CD4-positive, alpha-beta T cell treated with Interleukin-2 at 100 ng/mL for 4 hours (primary cell): Measurements from ENCODE around the gene RARG.
A peak's percentile ranks its signal among the peaks of the same experiment; 100 is the strongest.
"Not testable (repeated sequence)": the region's sequence is repeated elsewhere in the genome, so short reads cannot be mapped to it uniquely, and the experiment has no call there.

Experiments
- DNase-seq: peaks from one replicate; pipeline ENCODE4 v3.0.0-alpha.2; 2020; ENCODE audit warnings: low spot score

RARG gene

DNA sequence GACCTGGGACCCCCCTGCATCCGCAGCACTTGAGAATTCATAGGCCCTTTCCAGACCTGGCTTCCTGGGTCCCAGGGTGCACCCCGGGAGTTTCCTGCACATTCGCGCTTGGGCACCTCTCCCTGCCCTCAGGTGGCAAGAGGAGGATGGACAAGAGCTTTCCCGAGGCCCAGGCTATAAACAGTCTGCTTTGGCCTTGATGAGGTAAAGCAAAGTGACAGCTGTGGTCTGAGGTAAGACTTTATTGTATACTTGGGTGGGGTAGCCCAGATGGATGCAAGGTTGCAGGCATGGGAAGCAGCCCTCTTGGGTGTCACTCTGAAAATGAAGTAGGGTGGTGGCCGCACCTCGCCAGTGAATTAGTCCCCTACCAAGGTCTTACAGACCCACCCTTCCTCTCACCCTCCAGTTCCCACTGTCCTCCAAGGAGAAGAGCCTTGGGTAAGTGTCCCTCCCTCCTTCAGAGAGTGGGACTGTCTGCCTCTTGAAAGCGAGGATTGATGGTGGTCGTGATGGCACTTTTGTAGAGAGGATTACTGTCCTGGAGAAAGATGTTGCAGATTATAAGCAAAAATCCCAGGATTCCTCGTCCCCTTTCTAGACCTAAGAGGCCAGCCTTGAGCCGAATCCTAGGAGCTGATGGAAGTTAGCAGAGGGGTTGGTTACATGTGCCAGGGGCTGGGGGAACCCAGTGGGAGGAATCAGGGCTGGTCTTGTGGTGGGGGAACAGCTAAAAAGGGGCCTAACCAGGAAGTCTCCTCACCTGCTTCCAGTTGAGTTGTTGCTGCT is 40.7 kb downstream of the RARG start:
- no peak for DNase-seq

DNA sequence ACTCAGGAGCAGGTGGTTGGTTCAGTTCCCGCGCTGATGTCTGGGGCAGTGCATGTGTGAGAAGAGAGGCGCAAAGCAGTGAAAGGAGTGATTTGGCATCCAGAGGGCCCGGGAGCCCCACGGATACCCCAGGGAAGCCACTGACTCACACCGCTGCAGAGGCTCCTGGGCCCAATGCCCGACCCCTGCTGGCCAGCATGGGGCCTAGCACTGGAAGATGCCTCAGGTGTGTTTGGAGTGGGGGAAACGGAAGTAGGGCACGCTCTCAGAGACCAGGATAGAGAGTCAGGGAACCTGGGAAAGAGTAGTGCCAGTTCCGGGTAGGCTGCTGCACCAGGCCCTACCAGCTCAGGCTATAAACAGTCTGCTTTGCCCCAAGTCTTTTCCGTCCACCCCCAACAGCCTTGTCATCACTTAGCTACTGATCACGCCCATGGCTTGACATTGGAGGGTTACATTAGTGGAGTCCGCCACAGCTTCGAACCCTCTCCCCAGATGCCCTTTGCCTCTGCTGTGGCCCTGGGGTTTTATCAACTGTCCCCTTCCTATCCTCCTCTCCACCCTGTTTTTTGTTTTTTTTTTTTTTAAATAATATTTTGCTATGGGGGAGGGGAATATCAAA is 41.8 kb downstream of the RARG start:
- peak; percentile 55 for DNase-seq

DNA sequence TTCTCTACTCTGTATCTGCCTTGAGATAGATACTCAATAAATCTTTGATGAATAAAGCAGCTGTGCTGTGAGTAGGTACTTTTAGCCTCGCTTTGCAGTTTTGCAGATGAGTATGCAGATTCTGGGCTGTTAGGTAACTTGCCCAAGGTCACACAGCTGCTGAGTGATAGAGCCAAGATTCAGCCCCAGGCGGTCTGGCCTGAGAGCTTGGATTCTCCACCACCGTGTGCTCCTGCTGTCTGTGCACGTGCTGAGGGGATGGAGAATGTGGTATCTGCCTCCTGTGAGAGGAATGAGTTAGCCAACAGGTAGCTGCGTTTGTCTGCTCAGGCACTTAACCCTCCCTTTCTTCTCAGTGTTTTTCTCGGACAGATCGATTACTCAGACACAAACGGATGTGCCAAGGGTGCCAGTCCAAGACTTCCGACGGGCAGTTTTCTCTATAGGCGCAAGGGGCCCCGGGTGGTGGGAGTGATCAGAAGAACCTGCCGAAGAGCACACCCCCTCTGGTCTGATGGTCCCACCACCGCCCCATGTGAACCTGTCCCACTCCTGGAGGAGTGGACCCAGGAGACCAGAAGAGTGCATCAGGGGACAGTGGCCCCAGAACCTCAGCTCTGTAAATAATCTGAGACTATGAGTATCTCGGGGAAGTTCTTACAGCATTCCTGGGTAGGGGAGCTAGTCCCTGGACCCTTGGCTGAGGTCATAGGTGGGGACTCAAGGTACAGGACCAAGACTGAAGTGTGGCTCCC is 44.7 kb downstream of the RARG start:
- DNase-seq: no peak

DNA sequence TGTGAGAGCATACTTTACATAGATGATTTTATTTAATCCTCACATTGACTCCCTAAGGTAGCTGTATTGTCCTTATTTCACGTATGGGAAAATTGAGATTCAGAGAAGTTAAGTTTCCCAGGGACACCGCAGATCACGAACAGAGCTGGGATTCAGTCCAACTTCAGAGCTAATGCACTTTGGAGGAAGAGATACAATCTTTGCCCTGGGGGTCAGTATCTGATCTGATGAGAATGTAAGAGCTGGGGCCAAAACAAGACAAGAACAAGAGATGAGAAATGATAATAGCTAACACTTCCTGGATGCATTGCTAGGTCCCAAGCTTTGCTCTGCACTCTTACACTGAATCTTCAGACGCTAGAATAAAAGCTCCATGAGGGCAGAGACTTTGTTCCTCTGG is 45.3 kb downstream of the RARG start:
- DNase-seq: no peak

DNA sequence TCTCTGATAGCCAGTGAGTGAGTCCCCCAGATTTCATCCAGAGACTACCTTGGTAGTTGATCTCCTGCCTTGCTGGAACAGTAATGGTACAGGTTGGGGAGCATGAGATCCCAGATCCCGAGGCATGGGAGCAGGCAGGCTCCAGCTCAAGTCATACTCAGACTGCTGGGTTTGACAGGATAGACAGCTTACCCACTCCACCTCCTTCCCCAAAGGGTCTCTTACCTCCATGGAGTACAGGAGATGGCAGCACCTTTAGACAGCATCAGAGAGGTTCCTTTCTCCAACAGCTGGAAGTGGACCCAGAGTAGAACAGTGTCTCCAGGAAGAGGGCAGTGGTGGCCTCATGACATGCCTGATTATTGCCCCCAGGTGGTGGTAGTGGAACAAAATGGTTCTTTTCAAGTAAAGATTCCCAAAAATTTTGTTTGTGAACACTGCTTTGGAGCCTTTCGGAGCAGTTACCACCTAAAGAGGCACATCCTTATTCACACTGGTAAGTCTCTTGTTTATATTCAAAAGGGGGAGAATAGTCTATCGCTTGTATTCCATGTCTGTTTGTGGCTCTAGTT is 46.3 kb downstream of the RARG start:
- DNase-seq: no peak

DNA sequence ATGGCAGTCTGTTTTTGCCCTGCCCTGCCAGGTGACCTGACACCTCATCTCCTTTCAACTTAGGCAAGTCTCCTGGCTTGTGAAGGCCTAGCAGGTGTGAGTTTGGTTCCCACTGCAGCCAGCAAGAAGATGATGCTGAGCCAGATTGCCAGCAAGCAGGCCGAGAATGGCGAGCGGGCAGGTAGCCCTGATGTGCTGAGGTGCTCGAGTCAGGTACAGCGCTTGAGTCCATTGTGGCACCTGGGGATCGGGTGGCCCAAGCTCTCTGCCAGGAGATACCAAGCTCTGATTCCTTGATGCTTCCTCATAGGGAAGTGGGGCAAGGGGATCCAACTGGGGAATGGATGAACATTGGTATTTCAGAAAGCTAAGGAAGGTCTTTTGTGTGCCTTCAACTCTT is 47.2 kb downstream of the RARG start:
- DNase-seq: no peak

DNA sequence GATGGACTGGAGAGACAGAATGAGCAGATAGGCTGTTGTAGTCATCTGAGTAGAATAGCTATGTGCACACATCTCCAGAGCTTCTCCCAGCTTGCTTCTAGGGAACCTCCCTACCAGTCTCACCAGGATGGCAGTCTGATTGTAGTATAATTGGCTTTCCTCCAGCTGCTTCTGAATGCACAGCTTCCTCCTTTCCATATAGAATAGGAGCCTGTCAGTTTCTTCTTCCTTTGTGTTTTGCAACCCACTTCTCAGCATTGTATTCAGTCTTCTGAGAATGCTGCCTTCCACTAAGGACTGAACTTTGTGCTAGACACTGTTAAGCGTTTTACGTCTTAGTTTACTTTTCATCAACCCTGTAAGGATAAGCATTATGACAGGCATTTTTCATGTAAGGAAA is 49.1 kb downstream of the RARG start:
- DNase-seq: no peak

DNA sequence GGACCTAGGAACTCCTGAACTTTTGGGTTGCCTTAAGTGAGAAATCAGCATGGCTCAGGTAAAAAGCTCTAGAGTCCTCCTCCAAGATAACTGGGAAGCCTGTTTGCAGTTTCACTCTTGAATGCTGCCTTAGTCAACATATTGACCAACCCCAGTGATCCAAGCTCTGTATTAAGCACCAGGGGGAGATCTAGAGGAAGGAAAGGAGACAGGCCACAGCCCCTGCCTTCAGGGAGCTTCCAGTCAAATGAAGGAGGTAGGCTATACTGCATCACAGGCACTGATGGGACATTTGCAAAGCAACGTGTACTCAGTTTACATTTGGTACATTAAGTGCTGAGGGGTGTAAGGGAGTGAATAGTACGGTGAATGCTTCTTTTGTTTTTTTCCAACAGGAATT is 50.1 kb downstream of the RARG start:
- DNase-seq: no peak

DNA sequence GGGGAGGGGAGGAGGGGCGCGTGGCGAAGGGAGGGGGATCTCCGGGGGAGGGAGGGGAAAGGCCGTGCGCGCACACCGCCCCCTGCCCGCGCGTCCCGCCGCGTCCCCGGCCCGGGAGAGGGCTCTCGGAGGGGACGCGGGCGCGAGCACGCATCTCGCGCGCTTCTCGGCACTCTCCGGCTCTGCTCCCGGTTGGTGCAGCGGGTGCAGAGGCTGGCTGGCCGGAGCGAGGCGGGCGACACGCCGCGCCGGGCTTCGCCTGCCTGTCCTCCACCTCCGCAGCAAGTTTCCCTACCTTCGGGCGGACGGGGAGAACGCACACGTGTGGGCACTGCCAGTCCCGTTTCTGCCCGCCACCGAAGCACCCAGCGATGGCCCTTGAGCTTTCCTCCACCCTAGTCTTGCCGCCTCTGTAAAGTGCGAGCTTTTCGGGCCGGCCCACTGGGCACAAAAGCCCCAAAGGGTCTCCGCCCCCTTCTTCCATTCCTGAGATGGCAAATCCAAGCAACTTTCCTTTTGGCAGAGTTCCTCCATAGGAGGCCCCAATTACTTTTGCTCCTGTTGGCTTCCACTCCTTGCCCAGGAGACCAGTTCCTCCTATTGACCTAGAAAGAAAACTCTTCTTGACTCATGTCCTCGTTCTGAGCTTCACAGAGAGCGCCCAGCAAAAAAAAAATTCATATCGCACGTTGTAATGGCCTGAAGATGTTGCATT is 50.9 kb downstream of the RARG start:
- peak; percentile 80 for DNase-seq

DNA sequence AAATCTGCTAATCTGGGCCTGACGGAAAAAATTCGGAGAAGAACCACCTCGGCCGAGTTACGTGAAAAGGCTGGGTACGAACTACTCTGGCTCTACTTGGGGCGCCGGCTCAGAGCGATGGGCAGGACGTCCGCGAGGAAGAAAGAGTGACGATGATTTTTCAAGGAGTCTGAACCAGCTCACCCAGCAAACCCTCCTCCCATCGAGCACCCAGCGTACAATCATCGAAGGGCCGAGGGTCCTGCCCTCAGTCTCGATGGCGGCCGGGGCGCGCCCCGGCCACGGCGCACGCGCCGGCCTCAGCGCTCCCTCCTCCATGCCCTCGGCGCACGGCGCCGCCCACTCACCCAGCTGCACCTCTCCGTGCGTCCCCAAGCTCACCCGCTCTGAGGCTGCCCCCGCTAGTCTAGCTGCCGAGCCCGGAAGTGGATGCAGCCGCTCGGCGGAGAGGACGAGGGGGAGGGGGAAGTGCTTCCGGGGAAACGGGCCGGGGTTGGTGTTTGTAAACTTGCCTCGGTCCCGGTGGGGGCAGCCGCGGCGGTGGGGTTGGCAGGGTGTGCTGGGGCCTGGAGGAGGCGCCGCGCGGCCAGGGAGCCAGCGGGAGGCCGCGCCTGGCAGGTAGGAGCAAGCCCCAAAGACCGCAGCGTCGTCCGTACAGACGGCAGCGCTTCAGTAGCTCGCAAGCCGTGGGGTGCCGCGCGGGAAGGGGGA is 51.6 kb downstream of the RARG start, which contains the start of the genes CSAD and ZNF740:
TSS of gene CSAD (minus strand) at position 706 of the 711 bp plus-strand sequence. CDS start 7,455 bp downstream, outside the sequence.
TSS of gene ZNF740 (plus strand) at position 503 of the 711 bp plus-strand sequence. CDS start 1,262 bp downstream, outside the sequence.
- peak; percentile 98 for DNase-seq

DNA sequence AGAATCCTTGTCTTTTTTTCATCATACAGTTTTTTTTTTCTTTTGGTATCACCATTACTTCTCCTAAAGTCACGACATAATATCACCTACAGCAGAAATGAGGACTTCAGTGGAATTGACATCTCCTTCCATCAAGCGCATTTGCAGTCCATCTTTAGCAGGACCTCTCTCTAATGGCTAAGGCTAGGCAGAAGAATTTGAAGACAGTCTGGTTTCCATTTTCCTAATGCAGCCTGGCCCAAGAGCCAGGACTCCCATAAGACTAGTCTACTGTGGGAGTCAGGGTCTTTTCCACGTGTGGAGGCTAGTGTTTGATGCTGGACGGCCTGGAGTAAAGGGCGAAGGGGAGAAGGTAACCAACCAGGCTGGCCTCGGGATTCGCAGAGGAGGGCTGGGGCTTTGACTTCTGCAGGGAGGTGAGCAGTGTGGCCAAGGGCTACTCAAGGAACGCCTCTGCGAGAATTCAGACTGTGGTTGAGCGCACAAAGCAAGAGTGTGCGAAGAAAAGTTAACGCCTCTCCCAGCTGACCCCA is 52.3 kb downstream of the RARG start:
- DNase-seq: no peak

DNA sequence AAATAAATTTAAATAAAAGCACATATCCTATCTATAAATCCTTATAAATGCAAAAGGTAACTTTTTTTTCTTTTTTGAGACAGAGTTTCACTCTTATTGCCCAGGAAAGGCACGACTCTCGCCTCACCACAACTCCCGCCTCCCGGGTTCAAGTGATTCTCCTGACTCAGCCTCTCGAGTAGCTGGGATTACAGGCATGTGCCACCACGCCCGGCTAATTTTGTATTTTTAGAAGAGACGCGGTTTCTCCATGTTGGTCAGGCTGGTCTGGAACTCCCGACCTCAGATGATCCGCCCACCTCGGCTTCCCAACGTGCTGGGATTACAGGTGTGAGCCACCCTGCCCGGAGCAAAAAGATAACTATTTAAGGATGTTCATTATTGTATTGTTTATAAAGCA is 53.2 kb downstream of the RARG start:
- DNase-seq: not testable (repeated sequence)

DNA sequence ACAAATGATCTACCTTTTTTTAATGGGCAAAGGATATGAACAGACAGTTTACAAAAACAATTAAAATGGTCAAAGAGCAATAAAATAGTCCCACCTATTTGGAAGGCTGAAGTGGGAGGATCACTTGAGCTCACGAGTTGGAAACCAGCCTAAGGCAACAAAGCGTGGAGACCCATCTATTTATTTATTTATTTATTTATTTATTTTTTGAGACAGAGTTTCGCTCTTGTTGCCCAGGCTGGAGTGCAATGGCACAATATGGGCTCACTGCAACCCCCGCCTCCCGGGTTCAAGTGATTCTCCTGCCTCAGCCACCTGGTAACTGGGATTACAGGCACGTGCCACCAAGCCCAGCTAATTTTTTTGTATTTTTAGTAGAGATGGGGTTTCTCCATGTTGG is 54.6 kb downstream of the RARG start:
- not testable (repeated sequence) for DNase-seq

DNA sequence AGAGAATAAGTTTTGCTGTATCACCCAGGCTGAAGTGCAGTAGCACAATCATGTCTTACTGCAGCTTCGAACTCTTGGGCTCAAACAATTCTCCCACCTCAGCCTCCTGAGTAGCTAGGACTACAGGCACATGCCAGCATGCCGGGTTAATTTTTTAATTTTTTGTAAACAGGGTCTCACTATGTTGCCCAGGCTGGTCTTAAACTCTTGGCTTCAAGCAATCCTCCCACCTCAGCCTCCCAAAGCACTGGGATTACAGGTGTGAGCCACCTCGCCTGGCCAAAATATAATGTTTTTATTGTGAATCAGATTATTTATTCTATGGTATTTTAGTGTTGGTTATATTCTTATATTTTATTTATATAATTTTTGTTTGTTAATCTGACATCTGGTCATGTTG is 55.3 kb downstream of the RARG start:
- no peak for DNase-seq

DNA sequence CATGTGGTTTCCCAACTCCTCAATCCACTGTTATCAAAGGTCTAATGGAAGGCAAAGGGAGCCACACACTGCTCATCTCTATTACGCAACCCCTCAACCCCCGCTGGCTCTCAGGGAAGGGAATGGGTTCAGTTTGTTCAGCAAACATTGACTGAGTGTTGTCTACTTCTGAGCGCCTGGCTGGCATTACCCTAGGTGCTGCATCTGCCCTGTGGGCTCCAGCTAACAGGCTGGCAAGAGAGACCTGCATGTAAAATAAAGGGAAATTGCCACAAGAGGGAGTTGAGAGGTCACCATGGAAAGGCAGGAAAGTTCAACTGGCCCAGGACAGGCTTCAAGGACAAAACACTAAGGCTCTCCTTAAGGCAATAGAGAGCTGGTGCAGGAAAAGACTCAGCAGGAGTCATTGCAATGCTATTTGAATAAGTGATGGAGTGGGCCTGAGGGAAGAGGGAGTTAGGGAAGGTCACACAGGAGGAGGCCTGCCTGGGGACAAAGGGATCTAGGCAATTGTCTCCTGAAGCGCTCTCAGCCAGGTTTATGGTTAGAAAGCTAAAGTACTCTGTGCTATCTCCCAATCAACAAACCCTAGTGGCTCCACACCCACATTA is 57.0 kb downstream of the RARG start:
- no peak for DNase-seq

DNA sequence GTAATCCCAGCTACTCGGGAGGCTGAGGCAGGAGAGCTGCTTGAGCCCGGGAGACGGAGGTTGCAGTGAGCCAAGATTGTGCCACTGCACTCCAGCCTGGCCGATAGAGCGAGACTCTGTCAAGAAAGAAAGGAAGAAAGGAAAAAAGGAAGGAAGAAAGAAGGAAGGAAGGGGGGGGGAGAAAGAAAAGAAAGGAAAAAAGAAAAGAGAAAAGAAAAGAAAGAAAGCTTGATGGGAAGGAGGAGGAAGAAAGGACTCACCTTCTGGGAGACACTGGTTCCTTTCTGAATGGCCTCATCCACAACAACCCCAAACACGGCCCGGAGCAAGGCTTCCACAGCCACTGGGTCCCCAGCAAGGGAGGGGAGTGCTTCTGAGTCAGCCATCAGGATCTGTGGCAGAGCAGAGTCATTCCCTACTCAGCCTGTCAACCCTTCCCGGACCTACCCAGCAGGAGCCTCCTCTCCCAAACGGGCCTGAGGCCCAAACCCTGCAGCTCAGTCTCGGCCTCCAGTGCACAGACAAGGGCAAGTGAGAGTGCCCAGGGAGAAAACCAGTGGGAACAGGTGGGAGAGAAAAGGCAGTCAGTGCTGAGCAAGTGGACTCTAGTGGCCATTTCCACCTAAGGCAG is 58.8 kb downstream of the RARG start:
- no peak for DNase-seq

DNA sequence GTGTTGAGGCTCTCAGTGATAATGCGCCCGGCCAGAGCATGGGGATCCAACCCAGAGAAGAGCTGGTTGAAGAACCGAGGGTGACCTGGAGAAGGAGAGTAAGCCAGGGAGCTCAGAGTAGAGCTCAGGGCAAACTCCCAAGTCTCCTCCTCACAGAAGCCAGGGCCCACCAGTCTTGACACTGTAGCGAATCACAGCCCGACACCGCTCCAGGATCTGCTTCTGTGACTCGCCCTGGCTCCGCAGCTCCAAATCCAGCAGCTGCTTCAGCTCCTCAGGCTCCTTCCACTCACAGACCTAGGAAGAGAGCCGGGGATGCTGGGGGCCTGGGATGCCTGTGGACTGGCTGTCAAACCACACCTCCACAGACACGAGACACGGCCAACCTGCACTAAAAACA is 59.7 kb downstream of the RARG start:
- DNase-seq: no peak

DNA sequence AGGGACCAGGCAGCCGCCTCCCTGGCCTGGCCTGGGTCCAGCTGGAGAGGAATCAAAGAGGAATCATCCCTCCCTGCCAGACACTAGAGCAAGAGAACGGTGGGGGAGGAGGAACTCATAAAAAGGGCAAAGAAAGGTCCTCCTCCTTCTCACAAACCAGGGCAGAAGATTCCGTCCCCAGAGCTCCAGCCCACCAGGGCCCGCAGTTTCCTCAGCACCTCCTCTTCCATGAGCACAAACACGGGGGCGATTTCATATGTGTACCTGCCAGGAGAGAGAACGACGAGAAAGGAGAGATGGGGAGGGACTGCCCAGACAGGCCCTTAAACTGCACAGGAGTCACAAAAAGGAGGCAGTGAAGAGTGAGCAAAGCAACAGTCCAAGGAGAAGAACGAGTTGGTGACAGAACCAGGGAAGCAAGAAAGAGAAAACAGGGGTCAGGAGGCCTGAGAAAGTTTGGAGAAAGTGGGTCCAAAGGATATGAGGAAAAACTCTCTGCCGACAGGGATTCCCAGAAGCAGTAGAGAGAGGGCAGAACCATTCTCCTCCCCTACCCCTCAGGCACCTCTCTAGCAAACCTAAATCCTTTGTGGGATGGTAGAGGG is 60.2 kb downstream of the RARG start:
- no peak for DNase-seq

DNA sequence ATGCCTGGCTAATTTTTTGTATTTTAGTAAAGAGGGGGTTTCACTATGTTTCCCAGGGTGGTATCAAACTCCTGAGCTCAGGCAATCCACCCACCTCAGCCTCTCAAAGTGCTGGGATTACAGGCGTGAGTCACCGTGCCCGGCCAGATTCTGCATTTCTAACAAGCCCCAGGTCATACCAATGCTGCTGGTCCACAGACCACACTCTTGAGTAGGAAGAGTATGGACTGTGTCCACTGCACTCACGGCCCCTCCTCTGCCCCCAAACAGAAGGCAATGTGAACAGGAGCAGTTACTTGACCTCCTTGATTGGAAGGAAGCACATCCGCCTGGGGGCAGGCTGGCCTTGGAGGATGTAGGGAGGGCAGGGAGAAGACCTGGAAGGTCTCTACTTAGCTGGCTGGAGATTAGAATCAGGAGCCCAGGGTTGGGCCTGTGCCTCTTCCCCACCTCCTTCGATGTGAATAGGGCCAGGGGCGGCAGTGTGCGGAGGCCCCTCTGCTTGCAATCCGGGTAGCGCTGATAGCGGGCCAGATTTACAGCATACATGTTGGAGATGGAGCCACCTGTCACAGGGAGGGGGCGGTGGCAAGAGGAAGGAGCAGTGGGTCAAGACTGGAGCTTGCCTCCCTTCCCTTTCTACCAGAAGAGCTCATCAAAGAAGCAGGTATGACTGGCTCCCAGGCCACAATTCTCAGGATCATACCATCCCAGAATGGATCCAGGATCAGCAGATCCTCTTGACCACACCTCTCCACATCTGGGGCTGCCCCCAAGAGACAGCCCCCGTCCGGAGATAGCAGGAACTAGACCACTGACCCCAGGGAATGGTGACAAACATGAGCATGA is 60.9 kb downstream of the RARG start:
- DNase-seq: no peak
